Astrocyte (in vitro differentiated cells and primary cell): ENCODE data around the gene EEF2. TPM values are rescaled to one million over a fixed set of nuclear protein-coding genes. Genes with fewer than 3 reads are reported as not detected.

Experiments used
- DNase-seq: peaks from one replicate; pipeline ENCODE4 v3.0.0-alpha.2; 2010; ENCODE audit warnings: low read depth
- FAIRE-seq: peaks from 2 replicates; lab custom pipeline; 2011; peaks lifted over from hg19 to GRCh38; lab: Jason Lieb, UNC
- H2AFZ ChIP-seq: 2 replicates; pipeline ENCODE4 v1.6.0; 2012; ENCODE audit warnings: low read depth, low read length, inconsistent platforms
- H3K27ac ChIP-seq: 2 replicates; pipeline ENCODE4 v1.5.1; 2011; ENCODE audit warnings: low read depth, low read length, inconsistent platforms
- H3K27me3 ChIP-seq: 2 replicates; pipeline ENCODE4 v1.6.0; 2011; ENCODE audit warnings: low read length, inconsistent platforms; ENCODE audit not compliant: insufficient read depth
- H3K36me3 ChIP-seq: 2 replicates; pipeline ENCODE4 v1.5.1; 2011; ENCODE audit warnings: low read length, inconsistent platforms; ENCODE audit not compliant: insufficient read depth
- H3K4me1 ChIP-seq: 2 replicates; pipeline ENCODE4 v1.5.1; 2011; ENCODE audit warnings: low read length, inconsistent platforms; ENCODE audit not compliant: insufficient read depth
- H3K4me2 ChIP-seq: 2 replicates; pipeline ENCODE4 v1.6.0; 2012; ENCODE audit warnings: low read length, inconsistent platforms
- H3K4me3 ChIP-seq: 2 replicates; pipeline ENCODE4 v1.5.1; 2011; ENCODE audit warnings: low read depth, mild to moderate bottlenecking, low read length, inconsistent platforms; ENCODE audit not compliant: insufficient read depth
- H3K79me2 ChIP-seq: 2 replicates; pipeline ENCODE4 v1.6.0; 2012; ENCODE audit warnings: mild to moderate bottlenecking, low read length, inconsistent platforms; ENCODE audit not compliant: insufficient read depth
- H3K9ac ChIP-seq: 2 replicates; pipeline ENCODE4 v1.6.0; 2012; ENCODE audit warnings: mild to moderate bottlenecking, low read length, inconsistent platforms
- H3K9me3 ChIP-seq: 2 replicates; pipeline ENCODE4 v1.5.1; 2012; ENCODE audit warnings: low read depth, mild to moderate bottlenecking, low read length, inconsistent platforms; ENCODE audit not compliant: insufficient read depth
- H4K20me1 ChIP-seq: 2 replicates; pipeline ENCODE4 v1.6.0; 2012; ENCODE audit warnings: low read length, inconsistent platforms; ENCODE audit not compliant: insufficient read depth
- H3K27ac Mint-ChIP-seq: one replicate; pipeline ENCODE4 v1.8.0; 2021; ENCODE audit warnings: mild to moderate bottlenecking, mixed read lengths; ENCODE audit not compliant: unreplicated experiment
- H3K27me3 Mint-ChIP-seq: one replicate; pipeline ENCODE4 v1.8.0; 2021; ENCODE audit warnings: low read depth, mixed read lengths; ENCODE audit not compliant: unreplicated experiment
- H3K36me3 Mint-ChIP-seq: one replicate; pipeline ENCODE4 v1.8.0; 2021; ENCODE audit warnings: low read depth, mixed read lengths; ENCODE audit not compliant: unreplicated experiment
- H3K4me1 Mint-ChIP-seq: one replicate; pipeline ENCODE4 v1.8.0; 2021; ENCODE audit warnings: low read depth, mixed read lengths; ENCODE audit not compliant: unreplicated experiment
- H3K4me3 Mint-ChIP-seq: one replicate; pipeline ENCODE4 v1.8.0; 2021; ENCODE audit warnings: mild to moderate bottlenecking, moderate library complexity, mixed read lengths; ENCODE audit not compliant: unreplicated experiment
- H3K9me3 Mint-ChIP-seq: one replicate; pipeline ENCODE4 v1.8.0; 2021; ENCODE audit warnings: mild to moderate bottlenecking, mixed read lengths; ENCODE audit not compliant: unreplicated experiment
- EZH2 ChIP-seq: IDR thresholded peaks from 2 replicates; pipeline ENCODE4 v1.6.1; 2012; ENCODE audit warnings: mild to moderate bottlenecking, low read length, inconsistent platforms; ENCODE audit not compliant: insufficient read depth
- total RNA-seq: library from RNA; stranded (reverse); gene quantifications from 2 replicates; pipeline ENCODE4 v1.2.1, GENCODE V29; 2021
- TF ChIP-seq, protein P1 (sequence below): IDR thresholded peaks from 2 replicates; pipeline ENCODE4 v1.5.1; 2011; ENCODE audit warnings: low read depth, mild to moderate bottlenecking, inconsistent platforms, low read length, moderate library complexity; ENCODE audit not compliant: insufficient read depth

The EEF2 gene
- total RNA-seq, 1 donor from 2014 or later: 2,739 TPM

DNA sequence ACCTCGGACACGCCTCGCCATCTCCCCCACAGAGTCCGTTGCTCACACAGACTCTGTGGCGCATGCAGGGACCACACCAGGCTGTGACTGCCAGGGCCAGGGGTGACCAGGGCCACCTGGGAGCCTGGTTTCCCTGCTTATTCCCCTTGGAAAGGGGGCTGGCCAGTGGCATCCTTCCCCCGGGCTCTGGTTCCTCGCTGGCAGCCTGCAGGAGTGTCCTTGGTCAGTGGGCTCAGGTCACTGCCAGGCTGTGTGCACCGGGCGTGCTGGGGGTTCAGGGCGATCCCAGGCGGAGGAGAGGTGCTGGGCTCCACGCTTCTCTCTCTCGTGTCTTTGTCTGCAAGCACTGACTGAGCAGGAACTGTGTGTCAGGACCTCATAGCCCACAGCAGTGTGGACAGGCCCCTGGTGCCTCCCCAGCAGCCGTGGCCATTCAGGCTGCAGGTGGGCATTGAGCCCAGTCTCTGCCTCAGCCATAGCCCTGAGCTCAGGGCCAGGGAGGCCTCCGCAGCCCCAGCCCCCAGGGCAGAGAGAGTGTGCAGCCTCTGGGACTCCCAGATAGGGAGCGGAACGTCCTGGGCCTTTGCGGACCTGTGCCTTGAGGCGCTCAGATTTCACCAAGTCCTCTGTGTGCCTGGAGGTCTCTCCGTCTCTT is 28.8 kb upstream of the EEF2 start:
- peaks cover 88% of the 10 kb centered on the region for H3K79me2 ChIP-seq
- H3K4me3 Mint-ChIP-seq: no peak overlapping the region
- no peak overlapping the region for H3K27ac ChIP-seq
- no peaks in the 10 kb centered on the region for H3K36me3 ChIP-seq
- peaks cover 90% of the 10 kb centered on the region for H4K20me1 ChIP-seq
- TF ChIP-seq EZH2: no peak
- TF ChIP-seq, protein P1, sequence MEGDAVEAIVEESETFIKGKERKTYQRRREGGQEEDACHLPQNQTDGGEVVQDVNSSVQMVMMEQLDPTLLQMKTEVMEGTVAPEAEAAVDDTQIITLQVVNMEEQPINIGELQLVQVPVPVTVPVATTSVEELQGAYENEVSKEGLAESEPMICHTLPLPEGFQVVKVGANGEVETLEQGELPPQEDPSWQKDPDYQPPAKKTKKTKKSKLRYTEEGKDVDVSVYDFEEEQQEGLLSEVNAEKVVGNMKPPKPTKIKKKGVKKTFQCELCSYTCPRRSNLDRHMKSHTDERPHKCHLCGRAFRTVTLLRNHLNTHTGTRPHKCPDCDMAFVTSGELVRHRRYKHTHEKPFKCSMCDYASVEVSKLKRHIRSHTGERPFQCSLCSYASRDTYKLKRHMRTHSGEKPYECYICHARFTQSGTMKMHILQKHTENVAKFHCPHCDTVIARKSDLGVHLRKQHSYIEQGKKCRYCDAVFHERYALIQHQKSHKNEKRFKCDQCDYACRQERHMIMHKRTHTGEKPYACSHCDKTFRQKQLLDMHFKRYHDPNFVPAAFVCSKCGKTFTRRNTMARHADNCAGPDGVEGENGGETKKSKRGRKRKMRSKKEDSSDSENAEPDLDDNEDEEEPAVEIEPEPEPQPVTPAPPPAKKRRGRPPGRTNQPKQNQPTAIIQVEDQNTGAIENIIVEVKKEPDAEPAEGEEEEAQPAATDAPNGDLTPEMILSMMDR: no peak
- no peak overlapping the region for H3K27ac Mint-ChIP-seq
- H3K27me3 ChIP-seq: no peaks in the 10 kb centered on the region
- H3K4me2 ChIP-seq: no peak overlapping the region
- H3K4me1 Mint-ChIP-seq: peaks cover 4% of the 10 kb centered on the region
- no peak overlapping the region for H3K4me3 ChIP-seq
- no peaks in the 10 kb centered on the region for H3K27me3 Mint-ChIP-seq
- peaks cover 1% of the 10 kb centered on the region for H3K36me3 Mint-ChIP-seq
- DNase-seq (no peak), FAIRE-seq (no peak)
- H3K9me3 Mint-ChIP-seq: no peaks in the 10 kb centered on the region
- no peak overlapping the region for H3K9ac ChIP-seq
- H2AFZ ChIP-seq: no peak overlapping the region
- H3K4me1 ChIP-seq: no peaks in the 10 kb centered on the region
- H3K9me3 ChIP-seq: no peaks in the 10 kb centered on the region

DNA sequence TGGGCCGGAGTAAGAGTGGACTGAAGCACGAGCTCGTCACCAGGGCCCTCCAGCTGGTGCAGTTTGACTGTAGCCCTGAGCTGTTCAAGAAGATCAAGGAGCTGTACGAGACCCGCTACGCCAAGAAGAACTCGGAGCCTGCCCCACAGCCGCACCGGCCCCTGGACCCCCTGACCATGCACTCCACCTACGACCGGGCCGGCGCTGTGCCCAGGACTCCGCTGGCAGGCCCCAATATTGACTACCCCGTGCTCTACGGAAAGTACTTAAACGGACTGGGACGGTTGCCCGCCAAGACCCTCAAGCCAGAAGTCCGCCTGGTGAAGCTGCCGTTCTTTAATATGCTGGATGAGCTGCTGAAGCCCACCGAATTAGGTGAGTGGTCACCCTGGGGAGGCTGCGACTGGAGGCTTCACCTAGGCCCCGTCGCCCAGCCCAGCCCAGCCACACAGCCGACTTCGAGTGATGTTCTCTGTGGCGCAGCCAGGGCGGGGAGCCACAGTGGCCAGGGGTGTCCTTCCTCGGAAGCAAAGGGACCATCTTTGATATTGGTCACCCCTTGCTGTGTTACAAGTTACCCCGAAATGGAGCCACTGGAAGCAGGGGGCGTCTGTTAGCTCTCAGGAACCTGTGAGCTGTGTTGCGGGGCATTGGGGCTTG is 27.8 kb upstream of the EEF2 start:
- Histone ChIP-seq H3K4me2 (no peak overlapping the region), H3K36me3 (no peaks in the 10 kb centered on the region), H3K4me1 (peaks cover 9% of the 10 kb centered on the region), H3K9me3 (no peaks in the 10 kb centered on the region), H2AFZ (no peak overlapping the region), H4K20me1 (peaks cover 90% of the 10 kb centered on the region), H3K27ac (no peak overlapping the region), H3K27me3 (no peaks in the 10 kb centered on the region), H3K9ac (no peak overlapping the region), H3K79me2 (peaks cover 88% of the 10 kb centered on the region), H3K4me3 (no peak overlapping the region)
- FAIRE-seq: no peak
- Mint-ChIP-seq H3K4me3 (no peak overlapping the region), H3K36me3 (peaks cover 1% of the 10 kb centered on the region), H3K27ac (peak overlapping the region; percentile 66), H3K9me3 (no peaks in the 10 kb centered on the region), H3K27me3 (no peaks in the 10 kb centered on the region), H3K4me1 (peaks cover 10% of the 10 kb centered on the region)
- TF ChIP-seq, protein P1: no peak
- no peak for TF ChIP-seq EZH2
- DNase-seq: no peak
